ENCODE data around the gene LMO4.

The LMO4 gene

DNA sequence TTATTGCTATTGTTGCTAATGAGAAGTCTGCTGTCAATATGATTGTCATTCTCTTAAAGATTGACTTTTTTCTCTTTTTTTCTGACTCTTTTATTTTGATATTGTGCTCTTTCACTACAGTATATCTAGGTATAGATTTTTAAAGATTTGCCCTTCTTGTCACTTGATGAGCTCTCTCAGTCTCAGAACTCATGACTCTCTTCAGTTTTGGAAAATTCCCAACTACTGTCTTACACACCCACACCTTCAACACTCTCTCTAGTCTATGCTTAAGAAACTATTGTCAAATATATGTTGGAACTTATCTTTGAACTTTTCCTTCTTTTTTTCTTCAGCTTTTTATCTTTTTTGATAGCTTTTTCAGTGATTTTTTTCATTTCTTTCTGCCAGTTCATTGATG, 50.6 kb downstream of the LMO4 start:
- H3K79me2 ChIP-seq (ENCODE audit: control insufficient read depth, low read length): no peaks in the 10 kb centered on the region
- H3K9me3 ChIP-seq (ENCODE audit: control insufficient read depth, insufficient read depth, low read length): 0 out of 2 replicates have a peak, but pooled peaks cover 7% of the 10 kb centered on the region
- H4K20me1 ChIP-seq (ENCODE audit: control insufficient read depth, insufficient read depth, low read depth, low read length): no peaks in the 10 kb centered on the region
- H3K4me1 ChIP-seq (ENCODE audit: control insufficient read depth, low read length): no peaks in the 10 kb centered on the region
- no peak overlapping the region for H3K4me2 ChIP-seq (ENCODE audit: low read length)
- H3K27me3 ChIP-seq (ENCODE audit: control insufficient read depth, low read length): no peaks in the 10 kb centered on the region
- no peak overlapping the region for H3K4me3 ChIP-seq (ENCODE audit: low read length)
- H3F3A ChIP-seq (ENCODE audit: control insufficient read depth, insufficient read depth): no peaks in the 10 kb centered on the region
- no peaks in the 10 kb centered on the region for H3K36me3 ChIP-seq (ENCODE audit: control insufficient read depth, low read length)
- no peak overlapping the region for H3K27ac ChIP-seq (ENCODE audit: low read depth, low read length)
- H3K9me2 ChIP-seq (replicated peaks; ENCODE audit: control insufficient read depth, low read length): no peaks in the 10 kb centered on the region
- no peak for TF ChIP-seq EZH2phosphoT487 (IDR thresholded peaks at IDR 0.05; ENCODE audit: borderline replicate concordance, low read length)
- TF ChIP-seq, protein P1, sequence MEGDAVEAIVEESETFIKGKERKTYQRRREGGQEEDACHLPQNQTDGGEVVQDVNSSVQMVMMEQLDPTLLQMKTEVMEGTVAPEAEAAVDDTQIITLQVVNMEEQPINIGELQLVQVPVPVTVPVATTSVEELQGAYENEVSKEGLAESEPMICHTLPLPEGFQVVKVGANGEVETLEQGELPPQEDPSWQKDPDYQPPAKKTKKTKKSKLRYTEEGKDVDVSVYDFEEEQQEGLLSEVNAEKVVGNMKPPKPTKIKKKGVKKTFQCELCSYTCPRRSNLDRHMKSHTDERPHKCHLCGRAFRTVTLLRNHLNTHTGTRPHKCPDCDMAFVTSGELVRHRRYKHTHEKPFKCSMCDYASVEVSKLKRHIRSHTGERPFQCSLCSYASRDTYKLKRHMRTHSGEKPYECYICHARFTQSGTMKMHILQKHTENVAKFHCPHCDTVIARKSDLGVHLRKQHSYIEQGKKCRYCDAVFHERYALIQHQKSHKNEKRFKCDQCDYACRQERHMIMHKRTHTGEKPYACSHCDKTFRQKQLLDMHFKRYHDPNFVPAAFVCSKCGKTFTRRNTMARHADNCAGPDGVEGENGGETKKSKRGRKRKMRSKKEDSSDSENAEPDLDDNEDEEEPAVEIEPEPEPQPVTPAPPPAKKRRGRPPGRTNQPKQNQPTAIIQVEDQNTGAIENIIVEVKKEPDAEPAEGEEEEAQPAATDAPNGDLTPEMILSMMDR (IDR thresholded peaks at IDR 0.05; ENCODE audit: low read depth, low read length, poor library complexity, severe bottlenecking): no peak

GRCh38 chr1:87386217-87386790, 57.6 kb downstream of the LMO4 start:
- H3K9me3 ChIP-seq (ENCODE audit: control insufficient read depth, insufficient read depth, low read length): no peaks in the 10 kb centered on the region
- no peak for TF ChIP-seq EZH2phosphoT487 (IDR thresholded peaks at IDR 0.05; ENCODE audit: borderline replicate concordance, low read length)
- TF ChIP-seq, protein P1 (IDR thresholded peaks at IDR 0.05; ENCODE audit: low read depth, low read length, poor library complexity, severe bottlenecking): no peak
- no peak overlapping the region for H3K4me3 ChIP-seq (ENCODE audit: low read length)
- no peaks in the 10 kb centered on the region for H3K79me2 ChIP-seq (ENCODE audit: control insufficient read depth, low read length)
- no peaks in the 10 kb centered on the region for H3K27me3 ChIP-seq (ENCODE audit: control insufficient read depth, low read length)
- H3F3A ChIP-seq (ENCODE audit: control insufficient read depth, insufficient read depth): no peaks in the 10 kb centered on the region
- H3K4me1 ChIP-seq (ENCODE audit: control insufficient read depth, low read length): peaks cover 35% of the 10 kb centered on the region
- no peak overlapping the region for H3K4me2 ChIP-seq (ENCODE audit: low read length)
- no peak overlapping the region for H3K27ac ChIP-seq (ENCODE audit: low read depth, low read length)
- no peaks in the 10 kb centered on the region for H3K36me3 ChIP-seq (ENCODE audit: control insufficient read depth, low read length)
- H3K9me2 ChIP-seq (replicated peaks; ENCODE audit: control insufficient read depth, low read length): no peaks in the 10 kb centered on the region
- H4K20me1 ChIP-seq (ENCODE audit: control insufficient read depth, insufficient read depth, low read depth, low read length): no peaks in the 10 kb centered on the region

DNA sequence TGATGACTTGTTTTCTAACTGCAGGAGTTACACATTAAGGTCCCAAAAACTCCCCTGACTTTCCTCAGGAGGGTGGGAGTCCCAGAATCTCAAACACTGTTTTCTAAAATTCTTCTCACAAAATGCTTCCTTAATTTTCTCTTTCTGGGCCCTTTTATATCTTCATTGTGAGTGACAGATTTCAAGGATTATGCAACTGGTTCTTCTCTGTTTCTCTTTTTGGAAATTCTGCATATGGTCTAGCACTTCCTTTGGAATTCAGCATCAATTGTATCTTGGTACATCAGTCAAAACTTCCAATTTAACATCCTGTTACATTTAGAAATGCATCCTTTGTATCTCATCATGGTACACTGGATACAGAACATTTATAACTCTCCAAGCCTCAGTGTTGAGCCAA, 59.7 kb downstream of the LMO4 start:
- H3K79me2 ChIP-seq (ENCODE audit: control insufficient read depth, low read length): no peaks in the 10 kb centered on the region
- H3K27ac ChIP-seq (ENCODE audit: low read depth, low read length): no peak overlapping the region
- TF ChIP-seq, protein P1 (IDR thresholded peaks at IDR 0.05; ENCODE audit: low read depth, low read length, poor library complexity, severe bottlenecking): no peak
- no peak for TF ChIP-seq EZH2phosphoT487 (IDR thresholded peaks at IDR 0.05; ENCODE audit: borderline replicate concordance, low read length)

More for the DNA sequence above, 59.7 kb downstream of the LMO4 start:
- no peaks in the 10 kb centered on the region for H3F3A ChIP-seq (ENCODE audit: control insufficient read depth, insufficient read depth)
- no peaks in the 10 kb centered on the region for H3K9me2 ChIP-seq (replicated peaks; ENCODE audit: control insufficient read depth, low read length)
- H3K4me1 ChIP-seq (ENCODE audit: control insufficient read depth, low read length): peaks cover 56% of the 10 kb centered on the region
- H3K36me3 ChIP-seq (ENCODE audit: control insufficient read depth, low read length): no peaks in the 10 kb centered on the region
- H3K4me3 ChIP-seq (ENCODE audit: low read length): no peak overlapping the region
- no peaks in the 10 kb centered on the region for H4K20me1 ChIP-seq (ENCODE audit: control insufficient read depth, insufficient read depth, low read depth, low read length)
- no peaks in the 10 kb centered on the region for H3K27me3 ChIP-seq (ENCODE audit: control insufficient read depth, low read length)
- no peaks in the 10 kb centered on the region for H3K9me3 ChIP-seq (ENCODE audit: control insufficient read depth, insufficient read depth, low read length)
- H3K4me2 ChIP-seq (ENCODE audit: low read length): 0 out of 2 replicates have a peak overlapping the region, but pooled peaks have one; percentile 6

Data from DOHH2 (cell line).